CD4-positive, alpha-beta T cell treated with Interferon gamma for 1 hour (primary cell): ENCODE data around the gene BAZ2B.
"Not testable (repeated sequence)": the region's sequence is repeated elsewhere in the genome, so short reads cannot be mapped to it uniquely, and the experiment has no call there.

Source experiments
- DNase-seq: peaks from one replicate; pipeline ENCODE4 v3.0.0-alpha.2; 2020

BAZ2B gene

DNA sequence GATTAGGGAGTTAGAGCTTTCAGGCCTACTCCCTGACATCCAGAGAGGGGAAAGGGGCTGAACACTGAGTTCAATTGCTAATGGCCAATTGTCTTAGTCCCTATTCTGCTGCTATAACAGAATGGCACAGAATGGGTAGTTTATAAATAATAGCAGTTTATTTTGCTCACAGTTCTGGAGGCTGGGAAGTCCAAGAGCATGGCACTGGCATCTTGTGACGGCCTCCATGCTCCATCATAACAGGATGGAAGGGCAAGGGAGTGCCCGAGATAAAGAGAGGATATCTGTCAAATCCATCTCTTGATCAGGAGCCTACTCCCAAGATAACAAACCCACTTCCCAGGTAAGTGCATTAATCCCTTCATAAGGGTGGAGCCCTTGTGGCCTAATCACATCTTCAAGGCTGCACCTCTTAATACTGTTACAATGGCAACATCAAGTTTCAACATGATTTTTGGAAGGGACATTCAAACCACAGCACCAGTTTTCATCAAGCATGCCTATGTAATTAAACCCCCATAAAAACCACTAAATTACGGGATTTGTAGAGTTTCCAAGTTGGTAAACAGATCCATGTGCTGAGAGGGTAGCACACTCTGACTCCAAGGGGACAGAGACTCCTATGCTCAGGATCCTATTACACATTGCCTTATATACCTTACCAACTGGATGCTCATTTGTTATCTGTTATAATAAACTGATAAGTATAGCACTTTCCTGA is 44.6 kb downstream of the BAZ2B start:
- DNase-seq: no peak

DNA sequence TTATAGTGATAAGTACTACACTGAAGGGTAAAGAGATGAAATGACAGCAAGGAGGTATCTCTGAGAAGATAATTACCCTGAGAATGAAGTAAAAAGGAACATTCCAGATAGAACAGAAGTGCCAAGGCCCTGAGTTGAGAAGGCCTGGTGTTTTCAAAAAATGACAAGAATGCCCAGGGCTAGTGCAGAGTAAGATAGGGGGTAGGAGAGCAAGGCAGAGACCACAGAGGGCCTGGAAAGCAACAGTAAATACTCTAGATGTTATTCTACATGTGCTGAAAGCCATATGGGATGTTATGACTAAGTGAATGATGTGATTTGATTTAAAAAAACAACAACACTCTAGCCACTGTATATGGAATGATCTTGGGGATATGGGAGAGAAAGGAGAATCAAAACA is 52.3 kb downstream of the BAZ2B start:
- no peak for DNase-seq

DNA sequence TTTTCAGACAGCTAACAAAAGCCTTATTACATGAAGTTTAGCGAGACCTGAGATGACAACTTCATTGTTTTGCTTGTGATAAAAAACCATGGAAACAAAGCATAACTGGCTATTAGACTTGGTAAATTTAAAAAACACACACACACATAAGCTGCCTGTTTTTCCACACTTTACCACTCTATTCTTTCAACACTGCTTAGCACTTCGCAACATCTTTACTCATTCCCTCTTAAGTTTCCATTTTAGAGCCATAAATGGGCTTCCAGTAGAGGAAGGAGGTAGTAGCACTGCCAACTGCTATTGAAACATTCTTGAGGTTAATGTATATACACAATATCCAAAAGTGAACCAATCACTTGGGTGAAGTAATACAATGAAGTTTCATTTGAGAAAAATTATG is 54.1 kb downstream of the BAZ2B start:
- DNase-seq: no peak

DNA sequence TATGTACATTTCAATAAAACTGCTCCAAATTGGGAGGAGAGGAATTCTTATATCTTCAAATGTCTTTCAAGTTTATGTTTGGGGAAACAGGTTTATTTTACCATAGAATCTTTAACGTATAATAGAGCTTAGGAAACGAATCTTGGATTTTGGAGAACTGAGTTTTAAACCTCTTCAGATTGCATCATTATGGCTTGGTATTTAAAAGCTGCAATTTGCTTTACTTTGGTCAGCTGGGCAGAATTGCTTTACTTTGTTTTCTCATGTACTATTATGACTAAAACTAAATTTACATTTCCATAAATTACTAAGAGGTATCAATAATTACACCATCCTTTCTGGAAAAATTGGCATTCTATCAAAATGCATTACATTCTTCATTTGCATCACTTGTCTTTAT is 54.6 kb downstream of the BAZ2B start:
- no peak for DNase-seq

DNA sequence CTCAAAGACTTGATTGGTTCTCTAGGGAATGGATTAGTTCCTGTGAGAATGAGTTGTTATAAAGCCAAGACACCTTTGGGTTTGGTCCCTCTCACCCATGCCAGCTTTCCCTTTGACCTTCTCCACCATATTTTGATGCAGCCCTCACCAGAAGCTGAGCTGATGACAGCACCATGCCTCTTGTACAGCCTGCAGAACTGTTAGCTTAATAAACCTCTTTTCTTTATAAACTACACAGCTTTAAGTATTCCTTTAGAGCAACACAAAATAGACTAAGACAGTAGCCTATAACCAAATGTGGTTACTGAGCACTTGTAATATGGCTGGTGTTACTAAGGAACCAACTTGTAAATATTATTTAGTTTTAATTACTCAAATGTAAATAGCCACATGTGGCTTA is 55.1 kb downstream of the BAZ2B start:
- no peak for DNase-seq

DNA sequence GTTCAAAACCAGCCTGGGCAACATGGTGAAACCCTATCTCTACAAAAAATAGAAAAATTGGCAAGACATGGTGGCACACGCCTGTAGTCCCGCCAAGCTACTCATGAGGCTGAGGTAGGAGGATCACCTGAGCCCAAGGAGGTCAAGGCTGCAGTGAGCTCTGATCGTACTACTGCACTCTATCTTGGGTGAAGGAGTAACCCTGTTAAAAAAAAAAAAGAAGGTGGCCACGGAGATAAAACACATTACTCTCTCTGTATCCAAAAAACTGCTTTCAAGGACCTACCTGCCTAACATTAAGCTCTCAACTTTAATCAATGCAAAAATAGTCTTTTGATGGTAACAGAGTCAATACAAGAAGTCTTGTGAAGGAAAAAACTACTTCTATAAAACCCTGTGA is 57.3 kb downstream of the BAZ2B start:
- no peak for DNase-seq

DNA sequence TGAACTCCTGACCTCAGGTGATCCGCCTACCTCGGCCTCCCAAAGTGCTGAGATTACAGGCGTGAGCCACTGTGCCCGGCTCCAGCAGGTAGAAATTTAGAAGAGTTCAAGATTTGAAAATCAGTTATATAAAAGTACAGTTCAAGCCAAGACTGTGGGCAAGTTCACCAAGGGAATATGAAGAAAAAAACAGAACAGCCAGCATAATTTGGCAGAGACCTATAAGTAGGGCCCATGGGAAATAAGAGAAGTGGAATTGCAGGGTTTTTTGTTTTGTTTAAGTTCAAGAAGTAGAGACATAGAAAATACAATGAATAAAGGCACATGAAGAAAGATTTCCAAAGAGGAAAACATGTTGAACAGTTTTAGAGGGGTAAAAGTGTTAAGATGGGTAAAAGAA is 57.9 kb downstream of the BAZ2B start:
- DNase-seq: no peak

DNA sequence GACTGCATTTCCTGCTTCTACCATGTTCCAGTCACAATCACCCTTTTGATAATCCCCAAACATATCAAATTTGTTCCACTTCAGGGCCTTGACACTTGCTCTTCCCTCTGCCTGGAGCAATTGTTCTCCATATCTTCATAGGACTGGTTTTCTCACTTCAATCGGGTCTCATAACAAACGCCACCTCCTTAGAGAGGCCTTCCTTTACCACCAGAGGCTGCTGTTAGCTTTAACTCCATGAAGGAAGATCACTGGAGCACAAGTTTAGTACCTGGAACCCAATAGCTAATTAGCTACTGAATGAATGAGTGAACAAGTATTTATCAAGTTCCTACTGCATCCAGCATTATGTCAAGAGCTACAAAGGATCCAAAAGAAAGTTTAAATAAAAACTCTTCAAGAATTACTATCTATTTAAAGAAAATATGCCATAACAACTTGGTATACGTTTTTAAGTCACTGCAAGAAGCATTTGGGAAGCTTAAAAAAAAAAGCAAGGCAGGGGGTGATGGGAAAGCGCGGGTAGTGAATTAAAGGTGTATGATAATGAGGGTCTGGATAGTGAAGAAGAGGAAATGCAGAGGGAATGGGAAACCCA is 58.8 kb downstream of the BAZ2B start:
- DNase-seq: no peak

DNA sequence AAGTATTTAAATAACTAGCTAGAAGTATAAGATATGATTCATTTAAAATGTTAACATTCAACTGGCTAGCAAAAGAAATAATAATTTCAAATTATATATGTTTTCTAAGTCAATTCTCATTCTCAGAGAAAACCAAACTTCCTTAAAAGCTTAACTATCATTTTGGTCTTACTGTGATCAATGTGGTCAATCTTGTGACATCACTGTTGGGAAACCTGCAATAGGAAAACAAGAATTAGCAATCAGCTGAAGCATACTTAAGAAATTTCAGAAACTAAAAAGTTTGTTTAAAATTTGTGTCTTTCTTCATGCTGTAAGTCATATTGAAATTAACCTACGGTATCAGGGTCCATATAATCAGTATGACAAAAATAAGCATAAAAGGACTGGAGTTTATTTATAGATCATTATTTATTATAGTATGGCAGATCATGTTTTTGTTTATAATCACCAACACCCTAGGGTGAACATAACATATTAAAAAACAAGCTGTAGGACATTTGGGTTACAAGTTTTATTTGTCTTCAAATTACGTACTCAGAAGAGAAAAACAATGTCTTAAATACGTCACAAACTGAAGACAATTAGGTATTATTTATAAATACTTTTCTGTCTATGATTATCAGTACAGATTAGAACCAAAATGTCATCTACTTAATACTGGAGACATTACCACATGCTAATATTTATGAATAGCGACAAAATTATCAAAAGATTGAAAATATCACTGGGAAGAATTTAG is 60.5 kb downstream of the BAZ2B start:
- DNase-seq: no peak

DNA sequence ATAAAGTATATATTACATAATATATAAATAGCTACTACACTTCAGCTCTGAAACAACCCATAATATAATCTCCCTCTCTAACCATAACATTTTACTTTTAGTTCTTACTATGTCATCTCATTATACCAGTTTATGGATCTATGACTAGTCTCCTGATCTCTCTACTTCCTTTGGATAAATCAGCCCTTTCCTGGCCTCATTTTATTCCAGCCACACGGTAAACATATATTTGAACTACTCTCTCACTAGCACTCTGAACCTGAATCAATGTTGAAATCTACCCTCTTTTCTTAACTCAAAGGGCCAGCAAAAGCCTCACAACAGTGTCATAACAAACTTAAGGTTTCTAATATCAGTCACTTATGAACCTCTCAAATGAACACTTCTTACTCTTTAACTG is 62.6 kb downstream of the BAZ2B start:
- no peak for DNase-seq

DNA sequence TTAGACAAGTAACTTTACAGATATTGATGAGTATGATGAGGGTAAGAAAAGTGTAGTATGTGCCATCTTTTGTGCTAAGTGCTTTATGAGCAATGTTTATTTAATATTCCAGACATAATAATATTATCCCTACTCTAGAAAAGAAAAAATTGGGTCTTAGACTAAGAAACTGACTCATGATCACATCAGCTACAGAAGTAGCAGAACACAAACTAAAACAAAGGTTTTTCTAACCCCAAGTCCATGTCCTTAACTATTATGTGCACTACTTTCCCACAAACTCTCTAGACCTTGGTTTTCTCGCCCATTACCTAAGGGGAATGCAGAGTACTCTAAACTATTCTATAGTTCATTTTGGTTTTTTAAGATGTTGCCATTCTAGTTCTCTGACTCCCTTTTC is 64.5 kb downstream of the BAZ2B start:
- DNase-seq: no peak

DNA sequence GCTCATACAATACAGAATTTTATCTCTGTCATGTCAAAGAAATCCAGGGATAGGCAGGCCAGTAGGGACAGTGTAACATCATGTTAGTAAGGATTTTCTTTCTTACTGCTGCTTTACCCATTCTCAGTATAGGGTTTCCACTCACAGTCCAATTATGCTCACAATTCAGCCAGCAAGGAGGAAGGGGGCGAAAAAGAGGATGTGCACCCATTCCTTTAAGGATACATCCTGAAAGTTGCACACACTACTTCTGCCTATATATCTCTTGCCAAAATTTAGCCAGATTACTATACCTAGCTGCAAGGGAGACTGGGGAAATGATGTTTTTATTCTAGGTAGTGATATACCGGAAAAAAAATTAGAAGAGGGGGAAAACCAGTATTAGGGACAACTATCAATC is 66.1 kb downstream of the BAZ2B start:
- DNase-seq: no peak

DNA sequence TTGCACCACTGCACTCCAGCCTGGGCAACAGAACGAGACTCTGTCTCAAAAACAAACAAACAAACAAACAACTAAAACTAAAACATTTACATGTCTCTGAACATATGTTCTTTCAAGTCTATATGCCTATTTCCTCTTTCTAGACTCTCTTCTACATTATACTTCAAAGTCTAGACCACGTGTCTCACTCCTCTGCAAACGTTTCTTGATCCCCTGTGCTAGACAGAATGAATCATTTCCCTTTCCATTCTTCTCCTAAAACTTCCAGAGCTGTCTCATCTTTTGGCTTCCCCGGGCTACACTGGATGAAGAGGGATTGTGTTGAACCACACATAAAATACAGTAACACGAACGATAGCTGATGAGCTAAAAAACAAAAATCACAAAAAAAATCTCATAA is 67.1 kb downstream of the BAZ2B start:
- DNase-seq: no peak

DNA sequence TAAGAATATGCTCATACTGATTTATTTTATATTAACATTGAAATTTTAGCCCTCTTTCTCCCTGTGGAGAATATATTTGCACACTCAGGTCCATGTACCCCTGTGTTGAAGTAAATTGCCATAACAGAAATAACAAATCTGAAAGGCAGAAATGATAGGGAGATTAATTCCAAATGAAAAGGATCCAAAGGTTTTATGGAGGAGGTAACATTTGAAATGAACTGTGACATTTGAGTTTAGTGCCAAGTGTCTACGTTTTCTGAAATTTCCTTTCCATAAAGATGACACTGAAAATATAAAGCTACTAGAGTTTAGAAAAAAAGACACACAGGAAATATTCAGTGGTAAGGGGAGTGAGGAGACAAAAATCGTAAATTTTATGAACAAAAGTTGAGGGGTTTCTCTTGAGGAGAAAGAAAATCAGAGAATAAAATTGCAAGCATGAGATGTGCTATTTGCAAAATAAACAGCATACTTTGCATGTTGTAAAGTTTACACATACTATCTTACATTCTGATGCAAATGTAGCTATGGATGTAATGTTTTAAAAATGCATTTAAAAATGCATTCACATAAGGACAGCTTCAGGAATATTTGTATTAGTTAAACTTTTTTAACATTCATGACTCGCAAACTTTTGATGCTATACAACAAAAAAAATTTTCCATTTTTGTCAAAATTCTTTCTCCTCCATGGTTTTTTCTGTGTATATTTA is 69.5 kb downstream of the BAZ2B start:
- no peak for DNase-seq

DNA sequence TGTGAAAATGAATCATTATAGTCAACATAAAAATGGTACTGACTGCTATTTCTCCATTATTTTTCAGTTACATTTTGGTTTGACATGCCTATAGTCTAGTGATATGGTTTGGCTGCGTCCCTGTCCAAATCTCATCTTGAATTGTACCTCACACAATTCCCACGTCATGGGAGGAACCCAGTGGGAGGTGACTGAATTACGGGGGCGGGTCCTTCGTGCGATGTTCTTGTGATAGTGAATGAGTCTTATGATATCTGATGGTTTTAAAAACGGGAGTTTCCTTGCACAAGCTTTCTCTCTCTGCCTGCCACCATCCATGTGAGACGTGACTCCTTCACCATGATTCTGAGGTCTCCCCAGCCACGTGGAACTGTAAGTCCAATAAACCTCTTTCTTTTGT is 70.3 kb downstream of the BAZ2B start:
- DNase-seq: no peak

DNA sequence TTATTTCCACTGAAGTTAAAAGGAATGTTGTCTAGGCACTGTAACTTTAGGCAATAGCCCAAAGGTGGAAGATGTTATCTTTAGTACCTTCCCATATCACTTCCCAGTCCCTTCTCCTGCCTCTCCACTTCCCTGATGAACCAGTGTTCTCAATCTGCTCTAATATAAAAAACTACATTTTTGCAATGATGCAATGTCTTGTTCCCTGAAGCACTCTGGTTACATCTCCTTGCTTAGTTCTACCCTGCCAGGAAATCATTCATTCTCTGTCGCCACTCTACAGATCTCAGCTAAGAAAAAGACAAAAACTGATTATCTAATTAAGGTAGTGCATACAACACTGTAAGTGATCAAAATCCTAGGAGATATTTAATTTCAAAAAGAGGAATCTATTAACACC is 71.3 kb downstream of the BAZ2B start:
- DNase-seq: no peak

DNA sequence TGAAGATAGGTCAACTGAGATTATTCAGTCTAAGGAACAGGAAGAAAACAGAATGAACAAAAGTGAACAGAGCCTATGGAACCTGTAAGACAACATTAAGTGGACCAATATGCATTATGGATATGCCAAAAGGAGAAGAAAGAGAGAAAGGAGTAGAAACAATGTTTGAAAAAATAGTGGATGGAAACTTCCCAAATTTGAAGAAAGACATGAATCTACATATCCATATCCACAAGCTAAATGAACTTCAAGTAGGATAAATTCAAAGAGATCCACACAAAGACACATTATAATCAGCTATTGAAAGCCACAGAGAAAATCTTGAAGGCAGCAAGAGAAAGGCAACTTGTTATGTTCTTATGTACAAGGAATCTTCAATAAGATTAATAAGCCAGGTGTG is 74.2 kb downstream of the BAZ2B start:
- no peak for DNase-seq

DNA sequence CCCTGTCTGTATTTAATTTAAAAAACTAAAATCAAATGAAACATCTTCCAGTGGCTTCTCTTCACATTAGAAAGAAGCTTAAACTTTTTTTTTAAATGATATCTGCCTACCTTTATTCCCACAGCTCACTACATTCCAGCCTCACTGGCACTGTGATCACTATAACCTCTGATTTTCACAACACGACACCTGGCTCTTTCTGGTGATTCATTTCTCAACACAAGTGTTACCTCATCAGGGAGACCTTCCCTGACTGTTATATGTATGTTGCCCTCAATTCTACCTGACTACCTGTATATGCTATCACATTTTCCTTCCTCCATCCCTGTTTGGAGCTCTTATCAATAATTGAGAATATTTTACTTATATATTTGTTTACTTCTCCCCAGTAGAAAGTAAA is 76.6 kb downstream of the BAZ2B start:
- DNase-seq: no peak

DNA sequence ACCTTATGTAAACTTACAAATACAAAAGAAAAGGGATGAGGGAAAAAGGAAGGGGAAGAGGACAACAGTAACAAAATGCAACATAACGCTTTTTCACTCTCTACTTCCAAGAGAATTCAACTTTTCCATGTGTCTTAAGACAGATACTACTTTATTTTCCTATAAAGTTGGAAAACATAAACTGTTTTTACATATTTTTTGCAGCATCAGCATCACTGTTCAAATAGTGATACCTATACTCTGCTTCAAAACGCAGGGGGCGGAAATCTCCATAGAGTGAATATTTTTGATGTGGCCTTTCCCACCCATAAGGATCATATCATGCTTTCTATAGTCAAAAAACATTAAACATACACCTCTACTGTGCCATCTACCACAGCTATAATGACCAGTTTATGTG is 77.5 kb downstream of the BAZ2B start:
- no peak for DNase-seq

DNA sequence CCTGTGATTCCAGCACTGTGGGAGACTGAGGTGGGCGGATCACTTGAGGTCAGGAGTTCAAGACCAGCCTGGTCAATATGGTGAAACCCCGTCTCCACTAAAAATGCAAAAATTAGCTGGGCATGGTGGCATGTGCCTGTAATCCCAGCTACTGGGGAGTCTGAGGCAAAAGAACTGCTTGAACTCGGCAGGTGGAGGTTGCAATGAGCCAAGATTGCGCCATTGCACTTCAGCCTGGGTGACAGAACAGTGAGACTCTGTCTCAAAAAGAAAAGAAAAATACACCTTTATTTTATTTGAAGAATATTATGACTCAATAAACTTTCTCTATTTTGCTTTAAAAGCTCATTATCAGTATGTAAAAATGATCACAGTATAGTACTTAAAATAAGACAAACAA is 81.1 kb downstream of the BAZ2B start:
- DNase-seq: not testable (repeated sequence)

DNA sequence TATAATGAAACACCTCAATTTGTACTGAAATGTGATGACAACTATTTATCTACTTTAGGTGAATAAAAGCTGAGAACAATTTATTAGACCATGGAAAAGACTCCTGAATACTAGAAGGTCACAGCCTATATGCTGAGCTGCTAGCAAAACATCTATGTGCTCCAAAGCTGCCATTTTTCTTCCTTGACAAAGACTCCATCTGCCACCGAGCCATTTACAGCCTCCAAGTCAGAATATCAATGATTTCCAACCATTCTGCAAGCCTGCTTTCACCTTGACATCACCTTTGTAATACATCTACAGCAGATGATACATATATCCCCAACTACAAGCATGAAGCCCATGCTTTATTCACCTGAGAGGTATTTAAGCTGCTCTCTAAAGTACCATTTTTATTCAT is 84.9 kb downstream of the BAZ2B start:
- no peak for DNase-seq

DNA sequence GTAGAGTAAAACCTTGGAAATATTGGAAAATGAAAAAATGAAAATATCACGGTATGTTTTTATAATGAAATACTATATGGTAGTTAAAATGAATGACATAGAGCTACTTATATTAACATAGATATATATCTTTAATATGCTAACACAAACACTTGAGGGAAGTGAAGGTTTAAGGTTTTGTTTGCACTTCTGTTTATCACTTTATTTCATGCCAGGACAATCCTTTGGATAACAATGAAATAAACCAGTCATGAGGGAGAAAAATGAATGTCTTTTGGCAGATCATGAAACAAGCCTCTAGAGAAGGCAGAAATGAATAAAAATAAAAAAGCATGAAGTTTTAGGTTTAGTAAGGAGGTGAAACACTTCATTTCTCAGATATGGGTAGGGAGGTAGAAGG is 89.9 kb downstream of the BAZ2B start:
- DNase-seq: no peak

DNA sequence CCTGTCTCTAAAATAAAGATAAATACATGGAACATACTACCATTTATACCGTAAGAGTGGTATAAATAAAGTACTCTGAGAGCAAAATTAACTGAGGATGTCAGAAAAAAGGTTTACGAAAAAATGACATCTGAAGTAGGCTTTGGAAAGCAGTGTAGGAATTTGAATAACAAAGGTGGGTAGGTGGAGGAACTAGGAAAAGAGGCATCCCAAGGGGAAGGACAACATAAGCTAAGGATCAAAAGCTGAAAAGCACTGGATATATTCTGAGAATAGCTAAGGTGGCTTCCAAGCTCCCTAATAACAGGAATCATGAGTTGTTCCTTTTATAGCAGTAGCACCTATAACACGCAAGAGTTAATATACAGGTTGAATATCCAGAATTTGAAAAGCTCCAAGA is 91.3 kb downstream of the BAZ2B start:
- DNase-seq: no peak

DNA sequence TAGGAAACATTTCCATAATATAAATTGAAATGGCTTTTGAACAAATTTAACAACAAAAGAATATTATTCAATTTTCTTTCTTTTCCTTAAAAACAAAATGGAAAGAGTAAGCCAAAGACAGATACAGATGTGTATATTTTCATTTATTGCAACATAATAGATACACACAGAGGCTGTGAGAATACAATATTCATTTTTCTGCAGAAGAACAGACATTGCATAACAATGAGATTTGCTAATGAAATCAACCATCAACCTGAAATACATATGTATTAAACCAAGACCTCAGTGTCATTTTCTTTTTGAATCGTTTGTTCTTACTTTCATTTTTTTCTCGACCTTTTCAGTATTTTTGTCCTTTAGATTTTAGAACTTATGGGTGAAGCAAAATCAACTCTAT is 95.1 kb downstream of the BAZ2B start:
- DNase-seq: no peak
